Natural killer cell treated with Interleukin-12 subunit alpha and Interleukin-12 subunit beta and Interleukin-15 and Interleukin-18, amount 100 ng/mL, for 72 hours (primary cell): ENCODE results near the gene ZNF775. TPM values are rescaled to one million over a fixed set of nuclear protein-coding genes. Genes with fewer than 3 reads are reported as not detected.

Experiments
- ATAC-seq, 2 donors: fragments of 150-1000 bp; cut with Tn5 transposase in 1 of 2; sonication (Bioruptor Pico), chemical (Tn5 transposase) in 1 of 2; 2 replicates each; pipeline ENCODE4 v1.10.0; 2021
- DNase-seq: peaks from one replicate; pipeline ENCODE4 v3.0.0; 2022; ENCODE audit warnings: low spot score
- H3K27ac Mint-ChIP-seq, 2 donors: 1 replicate in 1 of 2; 2 replicates in 1 of 2; pipeline ENCODE4 v1.8.0; 2022; ENCODE audit warnings: mixed read lengths in 2 of 2, mild to moderate bottlenecking in 1 of 2, moderate library complexity in 1 of 2
- H3K27me3 Mint-ChIP-seq, 2 donors: 1 replicate in 1 of 2; 2 replicates in 1 of 2; pipeline ENCODE4 v1.8.0; 2022; ENCODE audit warnings: mixed read lengths in 2 of 2
- H3K36me3 Mint-ChIP-seq: one replicate; pipeline ENCODE4 v1.8.0; 2022; ENCODE audit warnings: mixed read lengths
- H3K4me1 Mint-ChIP-seq, 2 donors: 1 replicate in 1 of 2; 2 replicates in 1 of 2; pipeline ENCODE4 v1.8.0; 2022; ENCODE audit warnings: low read depth in 2 of 2, mixed read lengths in 2 of 2, mild to moderate bottlenecking in 1 of 2
- H3K4me3 Mint-ChIP-seq: one replicate; pipeline ENCODE4 v1.8.0; 2022; ENCODE audit warnings: mixed read lengths
- H3K9me3 Mint-ChIP-seq: 2 replicates; pipeline ENCODE4 v1.8.0; 2022; ENCODE audit warnings: mixed read lengths
- total RNA-seq, 2 donors: library from RNA; stranded (reverse); gene quantifications; one replicate each; pipeline ENCODE4 v1.2.3, GENCODE V29; 2022

ZNF775 gene
- total RNA-seq, 2 donors from 2014 or later, result 4.0 to 5.1 TPM

GRCh38 chr7:150435390-150436073, 56.4 kb downstream of the ZNF775 start:
- Mint-ChIP-seq H3K27ac (peak overlapping the region in 1 of 2 donors; percentile 97), H3K4me1 (peaks cover 55 to 59% of the 10 kb centered on the region in 2 donors)

GRCh38 chr7:150439967-150440366, 60.8 kb downstream of the ZNF775 start:
- H3K36me3 Mint-ChIP-seq, result peaks cover 14% of the 10 kb centered on the region
- peak overlapping the region; percentile 54 for H3K4me3 Mint-ChIP-seq
- ATAC-seq (peak in 1 of 2 donors; percentile 86), DNase-seq (no peak)
- no peaks in the 10 kb centered on the region for H3K27me3 Mint-ChIP-seq
- H3K4me1 Mint-ChIP-seq, result peaks cover 28 to 39% of the 10 kb centered on the region in 2 donors
- peak overlapping the region; percentile 45 to 82 for H3K27ac Mint-ChIP-seq
- H3K9me3 Mint-ChIP-seq, result peaks cover 4% of the 10 kb centered on the region

More at GRCh38 chr7:150435390-150436073, 56.4 kb downstream of the ZNF775 start:
- DNase-seq, result no peak
- Mint-ChIP-seq H3K36me3 (no peaks in the 10 kb centered on the region), H3K4me3 (peak overlapping the region; percentile 18), H3K9me3 (peaks cover 4% of the 10 kb centered on the region), H3K27me3 (no peaks in the 10 kb centered on the region)
- no peak for ATAC-seq

- no peaks in the 10 kb centered on the region for H3K27me3 Mint-ChIP-seq
- H3K4me1 Mint-ChIP-seq, result peaks cover 19 to 32% of the 10 kb centered on the region in 2 donors
- ATAC-seq (no peak), DNase-seq (no peak)
- H3K36me3 Mint-ChIP-seq, result peaks cover 14% of the 10 kb centered on the region
- no peak overlapping the region for H3K4me3 Mint-ChIP-seq
- H3K27ac Mint-ChIP-seq, result peak overlapping the region in 1 of 2 donors; percentile 31
- H3K9me3 Mint-ChIP-seq, result peaks cover 4% of the 10 kb centered on the region
These were observed 62.4 kb downstream of the ZNF775 start for GRCh38 chr7:150441524-150441923.

- peaks cover 21 to 33% of the 10 kb centered on the region in 2 donors for H3K4me1 Mint-ChIP-seq
- peaks cover 4% of the 10 kb centered on the region for H3K9me3 Mint-ChIP-seq
- no peak overlapping the region for H3K4me3 Mint-ChIP-seq
- peaks cover 14% of the 10 kb centered on the region for H3K36me3 Mint-ChIP-seq
- no peak for DNase-seq
- no peak for ATAC-seq
- H3K27me3 Mint-ChIP-seq, result no peaks in the 10 kb centered on the region
- no peak overlapping the region for H3K27ac Mint-ChIP-seq
These were observed 63.7 kb downstream of the ZNF775 start for GRCh38 chr7:150442811-150443210.

- Mint-ChIP-seq H3K27ac (peak overlapping the region in 1 of 2 donors; percentile 70), H3K27me3 (no peaks in the 10 kb centered on the region), H3K4me1 (peaks cover 30 to 38% of the 10 kb centered on the region in 2 donors), H3K9me3 (peaks cover 4% of the 10 kb centered on the region), H3K36me3 (peaks cover 14% of the 10 kb centered on the region), H3K4me3 (no peak overlapping the region)
- DNase-seq (no peak), ATAC-seq (no peak)
These were observed 64.8 kb downstream of the ZNF775 start for GRCh38 chr7:150443793-150444540.

- DNase-seq, result no peak
- no peak overlapping the region for H3K4me3 Mint-ChIP-seq
- peaks cover 33 to 37% of the 10 kb centered on the region in 2 donors for H3K4me1 Mint-ChIP-seq
- peak overlapping the region in 1 of 2 donors; percentile 58 for H3K27ac Mint-ChIP-seq
- ATAC-seq, result no peak
- peaks cover 3% of the 10 kb centered on the region for H3K9me3 Mint-ChIP-seq
- H3K36me3 Mint-ChIP-seq, result peaks cover 14% of the 10 kb centered on the region
- no peaks in the 10 kb centered on the region for H3K27me3 Mint-ChIP-seq
These were observed 65.7 kb downstream of the ZNF775 start for GRCh38 chr7:150444674-150445365.

GRCh38 chr7:150446288-150446938, 67.3 kb downstream of the ZNF775 start:
- Mint-ChIP-seq H3K27me3 (no peaks in the 10 kb centered on the region), H3K4me3 (no peak overlapping the region), H3K36me3 (peaks cover 11% of the 10 kb centered on the region), H3K9me3 (no peaks in the 10 kb centered on the region), H3K27ac (peak overlapping the region in 1 of 2 donors; percentile 23), H3K4me1 (peaks cover 39% of the 10 kb centered on the region in 2 donors)
- ATAC-seq (no peak), DNase-seq (no peak)

Other genes starting within 250 kb of the ZNF775 start
- 10 to 100 TPM; 16.1 to 27.1 TPM for gene LRRC61, start 56.0 kb upstream of the ZNF775 start, total RNA-seq
- gene ACTR3C, start 55.8 kb upstream of the ZNF775 start, total RNA-seq, result 10 to 100 TPM in 1 of 2 donors, 1 to 10 TPM in 1; 2.9 to 12.6 TPM
- gene RARRES2, start 37.7 kb upstream of the ZNF775 start, total RNA-seq, result not detected
- gene REPIN1, start 10.5 kb upstream of the ZNF775 start, total RNA-seq, result 10 to 100 TPM; 53.9 to 84.2 TPM
- 10 to 100 TPM; 10.2 to 13.7 TPM for gene GIMAP8, start 71.3 kb downstream of the ZNF775 start, total RNA-seq
- 10 to 100 TPM; 50.5 to 60.4 TPM for gene GIMAP7, start 135.5 kb downstream of the ZNF775 start, total RNA-seq
- 100 to 1,000 TPM in 1 of 2 donors, 10 to 100 TPM in 1; 83.6 to 245 TPM for gene GIMAP4, start 188.1 kb downstream of the ZNF775 start, total RNA-seq